Measurements from ENCODE around the gene TF. TPM values are rescaled to one million over a fixed set of nuclear protein-coding genes. Genes with fewer than 3 reads are reported as not detected.
A peak's percentile ranks its signal among the peaks of the same experiment; 100 is the strongest.

Gene TF
- total and polyA plus RNA-seq, 2 of the 8 experiments (the other 6 are each of a cell fraction or from before 2014, with no cell fraction given), result 0.02 to 0.26 TPM

GRCh38 chr3:133830071-133830470 is 83.9 kb downstream of the TF start:
- POLR2A ChIA-PET (ENCODE audit: partially characterized antibody), result no interaction called here
- WGBS, 2 experiments (ENCODE audit: extremely low coverage in 1 of 2, insufficient coverage in 1 of 2, insufficient read length in 1 of 2, insufficient replicate concordance in 2 of 2, low coverage in 1 of 2, low lambda C conversion rate in 2 of 2, missing lambda C conversion rate in 1 of 2), result 84% methylated on average over 3 of the region's 3 CpGs; no CpG with 5 or more reads in 1 of the 2 experiments

More at GRCh38 chr3:133830071-133830470, 83.9 kb downstream of the TF start:
- Histone ChIP-seq H3K14ac (ENCODE audit: insufficient read length) (no peak overlapping the region), H3K4ac (replicated peaks; ENCODE audit: insufficient read length, low read depth, low read length) (no peak overlapping the region), H4K8ac (ENCODE audit: extremely low read depth, insufficient read depth, low read length) (no peak overlapping the region), H4K91ac (replicated peaks; ENCODE audit: insufficient read length, low read length) (no peak overlapping the region), H3K18ac (ENCODE audit: extremely low read depth, low read length) (no peak overlapping the region), H3K23me2 (ENCODE audit: low read depth, low read length) (no peaks in the 10 kb centered on the region), H3K56ac (replicated peaks; ENCODE audit: insufficient read length, low read depth, low read length) (no peak overlapping the region), H2AK5ac (ENCODE audit: low read depth, low read length) (no peak overlapping the region), H2BK20ac (ENCODE audit: low read length) (no peak overlapping the region), H4K5ac (ENCODE audit: insufficient read length, low read depth, low read length) (no peak overlapping the region), H2BK15ac (ENCODE audit: low read length) (no peak overlapping the region), H2BK12ac (ENCODE audit: low read depth, low read length) (no peak overlapping the region), H3K23ac (ENCODE audit: insufficient read length) (no peak overlapping the region), H3K9me3 (ENCODE audit: insufficient read depth in 2 of 2, low read depth in 1 of 2, low read length in 1 of 2) (no peaks in the 10 kb centered on the region), H3K4me3 (ENCODE audit: extremely low read depth in 1 of 4, insufficient read depth in 2 of 4, low read depth in 3 of 4, low read length in 4 of 4) (no peak overlapping the region), H3K4me1 (replicated peaks in 1 of 4; ENCODE audit: control insufficient read depth in 3 of 4, insufficient read depth in 4 of 4, low read length in 3 of 4) (no peaks in the 10 kb centered on the region), H3K4me2 (ENCODE audit: insufficient read depth in 1 of 2, low read depth in 2 of 2, low read length in 2 of 2) (no peak overlapping the region), H3K79me1 (ENCODE audit: low read depth, low read length) (no peaks in the 10 kb centered on the region), H3K9ac (replicated peaks in 1 of 4; ENCODE audit: extremely low read depth in 1 of 4, low read depth in 3 of 4, low read length in 3 of 4) (no peak overlapping the region), H4K20me1 (replicated peaks in 1 of 2; ENCODE audit: control insufficient read depth in 1 of 2, insufficient read depth in 2 of 2, low read length in 2 of 2) (peaks cover 0 to 1% of the 10 kb centered on the region in 2 experiments), H2BK120ac (replicated peaks; ENCODE audit: low read depth, low read length) (no peak overlapping the region), H2BK5ac (ENCODE audit: low read depth, low read length) (no peak overlapping the region), H3K36me3 (ENCODE audit: control insufficient read depth in 2 of 4, insufficient read depth in 4 of 4, low read length in 3 of 4) (no peaks in the 10 kb centered on the region; a peak in 1 of 8 replicates), H3K27me3 (replicated peaks in 1 of 4; ENCODE audit: control insufficient read depth in 3 of 4, extremely low read depth in 1 of 4, insufficient read depth in 3 of 4, low read length in 3 of 4) (no peaks in the 10 kb centered on the region), H3K79me2 (ENCODE audit: control insufficient read depth in 1 of 2, insufficient read depth in 2 of 2, low read length in 2 of 2) (no peaks in the 10 kb centered on the region), H2AFZ (ENCODE audit: low read length) (no peak overlapping the region), H3K27ac (ENCODE audit: low read depth, low read length) (no peak overlapping the region)
- FAIRE-seq (no peak), DNase-seq (ENCODE audit: low read depth in 1 of 2, low spot score in 2 of 2) (peak in 1 of 2 experiments; percentile 16)
- CTCF ChIA-PET (ENCODE audit: partially characterized antibody), result interaction anchor here (0.8 to 7.9 kb wide), 2 partner anchors 11 to 95 kb away, joined by 3 to 75 read pairs; no protein-coding TSS in a partner anchor
- no peak for TF ChIP-seq BCL11A (IDR thresholded peaks at IDR 0.05; ENCODE audit: low read depth in 2 of 2, low read length in 2 of 2)
- TF ChIP-seq GTF2F1 (IDR thresholded peaks at IDR 0.05; ENCODE audit: borderline replicate concordance, low read depth, low read length), result no peak
- no peak for TF ChIP-seq CBX5 (IDR thresholded peaks at IDR 0.05; ENCODE audit: low read depth, low read length)
- TF ChIP-seq RNF2 (IDR thresholded peaks at IDR 0.05; ENCODE audit: borderline replicate concordance, low read depth, low read length, missing control alignments, poor library complexity, severe bottlenecking), result no peak
- TF ChIP-seq RAD21 (IDR thresholded peaks at IDR 0.05 in 1 of 2, conservative IDR thresholded peaks at IDR 0.05 in 1 of 2; ENCODE audit: low read depth in 2 of 2, low read length in 2 of 2), result no peak
- TF ChIP-seq SIN3A (conservative IDR thresholded peaks at IDR 0.05 in 1 of 2, IDR thresholded peaks at IDR 0.05 in 1 of 2; ENCODE audit: low read depth in 1 of 2, low read length in 2 of 2), result no peak
- TF ChIP-seq TCF12 (IDR thresholded peaks at IDR 0.05; ENCODE audit: low read depth, low read length), result no peak
- TF ChIP-seq ATF3 (IDR thresholded peaks at IDR 0.05; ENCODE audit: insufficient read depth, low read depth, low read length), result no peak
- TF ChIP-seq SP2 (IDR thresholded peaks at IDR 0.05; ENCODE audit: low read length), result no peak
- TF ChIP-seq BRCA1 (IDR thresholded peaks at IDR 0.05; ENCODE audit: low read depth, low read length), result no peak
